K562 (cell line): ENCODE data around the gene LMO2. TPM values are rescaled to one million over a fixed set of nuclear protein-coding genes. Genes with fewer than 3 reads are reported as not detected.

Experiments
- ATAC-seq: fragments of 200-7000 bp; cut with Tn5 transposase; 3 replicates; pipeline ENCODE4 v1.9.1; 2020; ENCODE audit warnings: moderate library complexity
- BruUV-seq: library from RNA; stranded (reverse); fragments of 400-500 nt; replicated peaks from 2 replicates; lab custom pipeline; 2021; lab: Mats Ljungman, UMichigan
- CTCF ChIA-PET: fragments of 300-600 bp; formaldehyde crosslinking; extraction: SDS; loops from one replicate; lab custom pipeline; 2021; ENCODE audit warnings: low intra/inter-chr PET ratio; lab: Yijun Ruan, JAX
- POLR2A ChIA-PET: fragments of 300-600, 350-650 bp; sonication (Branson Sonifier 250); formaldehyde crosslinking; extraction: SDS; loops from one replicate; lab custom pipeline; 2021; ENCODE audit warnings: antibody characterized with exemption, inconsistent platforms; lab: Yijun Ruan, JAX
- DNase-seq, 4 experiments: peaks; one replicate each; pipeline versions ENCODE4 v3.0.0 to v3.0.0-alpha.2; 2011 to 2018; ENCODE audit warnings: low spot score in 3 of 4, mixed read lengths in 3 of 4; ENCODE audit errors: extremely low read depth in 1 of 4
- FAIRE-seq: peaks from 2 replicates; lab custom pipeline; 2011; peaks lifted over from hg19 to GRCh38; lab: Jason Lieb, UNC
- H2AFZ ChIP-seq: 2 replicates; pipeline ENCODE4 v1.6.0; 2011; ENCODE audit warnings: low read depth, low read length, control low read depth, inconsistent platforms
- H3K27ac ChIP-seq: fragments of 200-600 bp; 3 replicates; pipeline ENCODE4 v1.8.0; 2011; ENCODE audit warnings: low read depth, mild to moderate bottlenecking, control low read depth, inconsistent platforms, low read length, moderate library complexity, mixed read lengths; ENCODE audit errors: extremely low read depth
- H3K27me3 ChIP-seq, 2 experiments: fragments of 300-600 bp in 1 of 2; 2 replicates in 1 of 2; 3 replicates in 1 of 2; pipeline versions ENCODE4 v1.6.0 to v1.8.0; 2011; ENCODE audit warnings: inconsistent platforms in 2 of 2, low read length in 2 of 2, mild to moderate bottlenecking in 1 of 2, mixed read lengths in 1 of 2, moderate library complexity in 1 of 2; ENCODE audit not compliant: control insufficient read depth in 2 of 2, insufficient read depth in 2 of 2
- H3K36me3 ChIP-seq: fragments of 300-600 bp; 3 replicates; pipeline ENCODE4 v1.8.0; 2011; ENCODE audit warnings: mild to moderate bottlenecking, low read length, inconsistent platforms; ENCODE audit not compliant: control insufficient read depth, insufficient read depth
- H3K4me1 ChIP-seq, 2 experiments: fragments of 200-600 bp in 1 of 2; replicated peaks in 1 of 2; 2 replicates in 1 of 2; 3 replicates in 1 of 2; pipeline versions ENCODE4 v1.5.1 to v1.8.0; 2011; ENCODE audit warnings: inconsistent platforms in 2 of 2, low read length in 2 of 2, mild to moderate bottlenecking in 1 of 2, mixed read lengths in 1 of 2, moderate library complexity in 1 of 2; ENCODE audit not compliant: control insufficient read depth in 2 of 2, insufficient read depth in 2 of 2
- H3K4me2 ChIP-seq: 2 replicates; pipeline ENCODE4 v1.6.1; 2011; ENCODE audit warnings: low read length, control low read depth, inconsistent platforms, mixed read lengths; ENCODE audit not compliant: insufficient read depth
- H3K4me3 ChIP-seq: fragments of 200-600 bp; sonication (generic), shearing (Covaris generic); 2 replicates; pipeline ENCODE4 v1.5.1; 2016; ENCODE audit warnings: control low read depth, inconsistent platforms
- H3K79me2 ChIP-seq: fragments of 200-600 bp; 3 replicates; pipeline ENCODE4 v1.8.0; 2011; ENCODE audit warnings: low read length, inconsistent platforms; ENCODE audit not compliant: control insufficient read depth, insufficient read depth
- H3K9ac ChIP-seq, 2 experiments: 2 replicates each; pipeline versions ENCODE4 v1.6.0 to v1.6.1; 2011; ENCODE audit warnings: low read depth in 2 of 2, low read length in 2 of 2, control low read depth in 1 of 2, inconsistent platforms in 1 of 2, mild to moderate bottlenecking in 1 of 2, mixed read lengths in 1 of 2; ENCODE audit not compliant: insufficient read depth in 1 of 2
- H3K9me1 ChIP-seq: one replicate; pipeline ENCODE4 v1.6.0; 2011; ENCODE audit warnings: inconsistent platforms, mild to moderate bottlenecking, low read length, moderate library complexity; ENCODE audit not compliant: control insufficient read depth, insufficient read depth
- H3K9me3 ChIP-seq: replicated peaks from 2 replicates; pipeline ENCODE4 v1.5.1; 2011; ENCODE audit warnings: low read depth, low read length, inconsistent platforms; ENCODE audit not compliant: control insufficient read depth, insufficient read depth
- H4K20me1 ChIP-seq: replicated peaks from 2 replicates; pipeline ENCODE4 v1.6.1; 2011; ENCODE audit warnings: low read length, inconsistent platforms, mixed read lengths; ENCODE audit not compliant: control insufficient read depth, insufficient read depth
- BHLHE40 ChIP-seq: IDR thresholded peaks from 2 replicates; pipeline ENCODE4 v1.6.1; 2011; ENCODE audit warnings: low read length, improper control_type of control experiment
- CBFA2T3 ChIP-seq: fragments of 450-650 bp; IDR thresholded peaks from 2 replicates; pipeline ENCODE4 v1.6.1; 2017
- CEBPG ChIP-seq, 3 experiments: fragments of 200-800 bp in 1 of 3; sonication (Bioruptor generic) in 1 of 3; sonication (generic) in 1 of 3; formaldehyde crosslinking in 1 of 3; IDR thresholded peaks in 2 of 3; conservative IDR thresholded peaks in 1 of 3; 2 replicates each; pipeline versions ENCODE4 v1.6.1 to v1.8.0; 2016 to 2022; ENCODE audit warnings: missing compliant biosample characterization in 2 of 3, missing genetic modification characterization in 2 of 3, mild to moderate bottlenecking in 1 of 3, missing genetic modification reagents in 1 of 3
- CGGBP1 ChIP-seq: fragments of 250-450 bp; sonication (Bioruptor Pico); IDR thresholded peaks from 2 replicates; pipeline ENCODE4 v1.9.0; 2021; ENCODE audit warnings: mild to moderate bottlenecking
- ELF2 ChIP-seq: fragments of 250-450 bp; sonication (Bioruptor Pico); IDR thresholded peaks from 2 replicates; pipeline ENCODE4 v1.5.0; 2021; ENCODE audit warnings: mild to moderate bottlenecking
- HMGN3 ChIP-seq: IDR thresholded peaks from 2 replicates; pipeline ENCODE4 v1.6.1; 2011; ENCODE audit warnings: borderline replicate concordance, low read depth, mild to moderate bottlenecking, mixed read lengths, low read length; ENCODE audit not compliant: insufficient read length; ENCODE audit errors: extremely low read depth
- HNRNPUL1 ChIP-seq: fragments of 200-400 bp; formaldehyde crosslinking; IDR thresholded peaks from 2 replicates; pipeline ENCODE4 v1.6.1; 2017; ENCODE audit warnings: low read length
- MXD1 ChIP-seq: fragments of 250-450 bp; sonication (Bioruptor Pico); IDR thresholded peaks from 2 replicates; pipeline ENCODE4 v1.8.0; 2021; ENCODE audit warnings: borderline replicate concordance, mild to moderate bottlenecking, moderate library complexity; ENCODE audit not compliant: poor library complexity, severe bottlenecking
- RBM22 ChIP-seq: fragments of 200-400 bp; formaldehyde crosslinking; IDR thresholded peaks from 2 replicates; pipeline ENCODE4 v1.6.1; 2018; ENCODE audit warnings: low read length, low read depth; ENCODE audit not compliant: poor library complexity, severe bottlenecking
- SAP30 ChIP-seq: fragments of 200-600 bp; sonication (generic); IDR thresholded peaks from 2 replicates; pipeline ENCODE4 v1.6.1; 2012; ENCODE audit warnings: borderline replicate concordance, low read depth, mild to moderate bottlenecking, moderate library complexity, low read length, control low read depth, inconsistent platforms; ENCODE audit not compliant: insufficient read depth, poor library complexity, severe bottlenecking
- SIN3B ChIP-seq: fragments of 450-650 bp; IDR thresholded peaks from 2 replicates; pipeline ENCODE4 v1.6.1; 2017; ENCODE audit warnings: low read depth, mild to moderate bottlenecking, moderate library complexity
- SMARCA4 ChIP-seq: fragments of 450-650 bp; IDR thresholded peaks from 2 replicates; pipeline ENCODE4 v1.6.1; 2016
- WHSC1 ChIP-seq: IDR thresholded peaks from one replicate; pipeline ENCODE4 v1.6.1; 2012; ENCODE audit warnings: low read length, control low read depth, inconsistent platforms
- ZKSCAN1 ChIP-seq: fragments of 150-350 bp; IDR thresholded peaks from 2 replicates; pipeline ENCODE4 v1.6.1; 2016; ENCODE audit warnings: low read depth, low read length
- WGBS: fragments of 100-300 bp; shearing (Covaris generic); methylation state at CpG from one replicate; pipeline ENCODE4 v1.1.6; 2016; ENCODE audit warnings: low coverage, mixed read lengths; ENCODE audit not compliant: insufficient coverage; ENCODE audit errors: missing lambda C conversion rate; 5-methylcytosine and 5-hydroxymethylcytosine counted together
- in situ Hi-C: fragments of 300-500 bp; cut with MboI; formaldehyde crosslinking; loops from 4 replicates; pipeline ENCODE4 v1.15.0; 2018; ENCODE audit warnings: inconsistent platforms, mixed read lengths
- intact Hi-C: fragments of 100-400 bp; cut with micrococcal nuclease; formaldehyde crosslinking; loops from 2 replicates; pipeline ENCODE4 v1.14.2; 2022
- polyA plus RNA-seq, 8 experiments: library from polyadenylated mRNA; depleted of rRNA in 4 of 8; stranded (reverse) in 5 of 8; unstranded in 3 of 8; fragments of >200 nt; fragmentation: Nextera tagmentation in 2 of 8; fragmentation: Illumina TruSeq in 1 of 8; extraction: Ambion mirVana in 2 of 8; extraction: Trizol in 1 of 8; gene quantifications; 2 replicates each; pipeline versions ENCODE4 v1.2.1 to v1.2.3, GENCODE V29; 2011 to 2014; ENCODE audit warnings: inconsistent platforms in 1 of 8, missing spikeins in 1 of 8
- total RNA-seq, 7 experiments: library from RNA; depleted of rRNA in 6 of 7; stranded (reverse); fragments of >200 nt in 6 of 7; fragmentation: Illumina TruSeq in 2 of 7; extraction: Trizol in 2 of 7; gene quantifications; 2 replicates each; pipeline versions ENCODE4 v1.2.1 to v1.2.3, GENCODE V29; 2011 to 2021; ENCODE audit warnings: low replicate concordance in 1 of 7

The LMO2 gene
- total and polyA plus RNA-seq, 9 of the 15 experiments (the other 6 are each of a cell fraction or from before 2014, with no cell fraction given), result 6.9 to 126 (median 91.5) TPM

- TF ChIP-seq HMGN3 (peak; percentile 14), MXD1 (CRISPR knock-in tag) (no peak), SMARCA4 (no peak), CBFA2T3 (no peak), HNRNPUL1 (no peak), ELF2 (CRISPR knock-in tag) (no peak), SIN3B (peak; percentile 55; the same call in 1 of the 2 replicates)
Measured at GRCh38 chr11:33869481-33870422, 22.1 kb downstream of the LMO2 start (continued).

- Histone ChIP-seq H3K4me2 (peak overlapping the region; percentile 94), H3K9me1 (no peaks in the 10 kb centered on the region), H2AFZ (peak overlapping the region; percentile 59), H3K9ac (peak overlapping the region; percentile 86 to 92), H3K36me3 (peaks cover 45% of the 10 kb centered on the region), H3K27ac (peak overlapping the region; percentile 75), H3K27me3 (no peaks in the 10 kb centered on the region), H3K4me1 (peaks cover 32 to 34% of the 10 kb centered on the region in 2 experiments), H3K79me2 (peaks cover 98% of the 10 kb centered on the region), H3K9me3 (no peaks in the 10 kb centered on the region), H4K20me1 (no peaks in the 10 kb centered on the region), H3K4me3 (peak overlapping the region; percentile 75)
- intact Hi-C loops (no loop called here), in situ Hi-C loops (no loop called here)
- ChIA-PET CTCF (no interaction called here), POLR2A (interaction anchor here (0.6 to 4.5 kb wide), 16 partner anchors 9 to 630 kb away, joined by 3 to 26 read pairs (median 4); partner anchors contain the start of gene LMO2)
- FAIRE-seq (no peak), DNase-seq (peak in 3 of 4 experiments; percentile 47 to 68 (median 65)), ATAC-seq (peak; percentile 46)
- under 1% methylated on average over 53 of the region's 68 CpGs for WGBS
- BruUV-seq, result no TSS peak
- no peak for TF ChIP-seq CGGBP1 (CRISPR knock-in tag)
- TF ChIP-seq ZKSCAN1, result no peak
- TF ChIP-seq WHSC1, result no peak
- peak; percentile 45 for TF ChIP-seq RBM22
- TF ChIP-seq CEBPG (CRISPR knock-in tag; IDR thresholded peaks at IDR 0.05), result no peak
- TF ChIP-seq CEBPG (tag; conservative IDR thresholded peaks at IDR 0.05 in 1 of 2, IDR thresholded peaks at IDR 0.05 in 1 of 2), result no peak
- TF ChIP-seq SAP30, result peak; percentile 68
- peak; percentile 52; the same call in 1 of the 2 replicates for TF ChIP-seq BHLHE40
Measured at GRCh38 chr11:33868647-33869461, 23.0 kb downstream of the LMO2 start.
